ENCODE measurements around the gene PPP2R2C. TPM values are rescaled to one million over a fixed set of nuclear protein-coding genes. Genes with fewer than 3 reads are reported as not detected.

PPP2R2C gene
- total RNA-seq, 1 experiment from 2014 or later = 8.1 TPM

- no peak overlapping the region for H4K8ac ChIP-seq (replicated peaks; ENCODE audit: insufficient read length, low read depth, low read length)
- no peak overlapping the region for H3K27ac Mint-ChIP-seq
- H3K4me1 ChIP-seq (ENCODE audit: insufficient read depth, low read length) = no peaks in the 10 kb centered on the region
- H3K36me3 Mint-ChIP-seq (ENCODE audit: insufficient read depth in 1 of 3, low read depth in 3 of 3) = no peaks in the 10 kb centered on the region
- H2BK12ac ChIP-seq (ENCODE audit: insufficient read length, low read depth, low read length) = no peak overlapping the region
- no peak overlapping the region for H4K91ac ChIP-seq (ENCODE audit: insufficient read length, low read depth, low read length)
- H3K4ac ChIP-seq (ENCODE audit: low read depth, low read length) = no peak overlapping the region
- no peak overlapping the region for H2BK20ac ChIP-seq (ENCODE audit: low read depth, low read length, poor library complexity, severe bottlenecking)
- no peak overlapping the region for H3K23ac ChIP-seq (ENCODE audit: insufficient read length, low read depth, low read length)
- whole genome bisulfite sequencing (ENCODE audit: extremely low coverage, insufficient read length, low lambda C conversion rate) = no CpG with 5 or more reads among the region's 8 CpGs
- no peak for TF ChIP-seq CTCF (conservative IDR thresholded peaks at IDR 0.05)
- H2AK5ac ChIP-seq (ENCODE audit: insufficient read length, low read length) = no peak overlapping the region
- no peaks in the 10 kb centered on the region for H3K23me2 ChIP-seq (ENCODE audit: insufficient read length, low read depth, low read length, poor library complexity, severe bottlenecking)
- H2BK120ac ChIP-seq (ENCODE audit: low read depth, low read length, poor library complexity, severe bottlenecking) = no peak overlapping the region
- no peak overlapping the region for H3K56ac ChIP-seq (ENCODE audit: insufficient read length, low read depth, low read length)
- no peak overlapping the region for H2AFZ ChIP-seq (ENCODE audit: low read length)
- no peak overlapping the region for H3K4me2 ChIP-seq (ENCODE audit: insufficient read depth, insufficient read length, low read length)
- H2BK15ac ChIP-seq (ENCODE audit: low read depth, low read length) = no peak overlapping the region
- H3K4me1 Mint-ChIP-seq = peaks cover 14 to 30% of the 10 kb centered on the region in 2 experiments
- H3K9ac ChIP-seq (ENCODE audit: extremely low read depth, insufficient read length, low read length) = no peak overlapping the region
- no peak overlapping the region for H2BK5ac ChIP-seq (ENCODE audit: insufficient read length, low read length)
- no peak overlapping the region for H3K27ac ChIP-seq (ENCODE audit: insufficient read length, low read depth, low read length)
- DNase-seq = no peak
- no peaks in the 10 kb centered on the region for H4K20me1 ChIP-seq (ENCODE audit: control insufficient read depth, insufficient read depth, insufficient read length)
- H3K79me1 ChIP-seq (ENCODE audit: insufficient read depth, low read depth, low read length, poor library complexity, severe bottlenecking) = no peaks in the 10 kb centered on the region
- peaks cover 12% of the 10 kb centered on the region for H3K27me3 Mint-ChIP-seq (ENCODE audit: low read depth)
- no peak overlapping the region for H4K5ac ChIP-seq (ENCODE audit: insufficient read length, low read depth, low read length)
- H3K18ac ChIP-seq (ENCODE audit: insufficient read length, low read depth, low read length) = no peak overlapping the region
- H3T11ph ChIP-seq (ENCODE audit: low read length) = no peak overlapping the region
- H3K4me3 Mint-ChIP-seq = no peak overlapping the region
- no peaks in the 10 kb centered on the region for H3K9me3 ChIP-seq (ENCODE audit: control insufficient read depth, low read depth, low read length)
- no peaks in the 10 kb centered on the region for H3K9me3 Mint-ChIP-seq
- H3K27me3 ChIP-seq (ENCODE audit: insufficient read depth, low read length) = no peaks in the 10 kb centered on the region
- no peaks in the 10 kb centered on the region for H3K79me2 ChIP-seq (ENCODE audit: insufficient read depth, low read length)
- H3K14ac ChIP-seq (ENCODE audit: insufficient read depth, low read length) = no peak overlapping the region
These were observed 103.4 kb downstream of the PPP2R2C start for GRCh38 chr4:6369035-6369434.

All from H9 (cell line).